Retinal pigment epithelial cell (primary cell): Measurements from ENCODE around the gene GNAI3.

ENCODE experiments used
- DNase-seq: peaks from one replicate; pipeline ENCODE4 v3.0.0-alpha.2; 2010; ENCODE audit warnings: low read depth
- H3K4me3 ChIP-seq: 2 replicates; pipeline ENCODE4 v1.5.1; 2011; ENCODE audit warnings: mild to moderate bottlenecking, low read length, control low read depth, moderate library complexity
- TF ChIP-seq, protein P1 (sequence below): conservative IDR thresholded peaks from 2 replicates; pipeline ENCODE4 v1.5.1; 2011; ENCODE audit warnings: low read depth, low read length, control low read depth, inconsistent platforms

Gene GNAI3

DNA sequence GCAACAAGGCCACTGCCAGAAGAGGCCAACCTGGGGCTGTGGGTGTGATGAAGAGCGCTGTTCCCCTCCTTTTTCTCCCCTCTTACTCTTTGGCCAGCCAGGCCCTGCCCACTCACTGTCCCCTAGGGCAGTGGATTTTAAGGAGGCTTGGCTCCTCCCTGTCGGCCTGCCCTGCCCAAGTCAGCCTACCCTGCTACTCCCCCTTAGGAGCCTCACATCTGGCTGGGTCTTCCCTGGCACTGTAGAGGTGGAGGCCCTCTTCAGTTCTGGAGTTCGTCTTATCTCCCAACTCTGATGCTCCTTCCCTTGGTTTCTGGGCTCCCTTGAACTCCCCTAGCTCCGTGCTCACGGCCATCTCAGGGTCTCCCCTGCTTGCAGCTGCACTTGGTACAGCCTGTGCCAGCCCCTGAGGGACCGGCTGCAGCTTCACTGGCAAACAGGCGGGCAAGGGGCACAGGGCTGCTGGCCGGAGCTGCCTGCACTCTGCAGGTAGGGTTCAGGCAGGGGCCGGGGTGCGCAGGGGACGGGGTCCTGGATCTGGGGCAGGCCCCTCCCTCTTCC is 75.3 kb downstream of the GNAI3 start:
- H3K4me3 ChIP-seq = peak overlapping the region; percentile 44
- no peak for DNase-seq
- TF ChIP-seq, protein P1, sequence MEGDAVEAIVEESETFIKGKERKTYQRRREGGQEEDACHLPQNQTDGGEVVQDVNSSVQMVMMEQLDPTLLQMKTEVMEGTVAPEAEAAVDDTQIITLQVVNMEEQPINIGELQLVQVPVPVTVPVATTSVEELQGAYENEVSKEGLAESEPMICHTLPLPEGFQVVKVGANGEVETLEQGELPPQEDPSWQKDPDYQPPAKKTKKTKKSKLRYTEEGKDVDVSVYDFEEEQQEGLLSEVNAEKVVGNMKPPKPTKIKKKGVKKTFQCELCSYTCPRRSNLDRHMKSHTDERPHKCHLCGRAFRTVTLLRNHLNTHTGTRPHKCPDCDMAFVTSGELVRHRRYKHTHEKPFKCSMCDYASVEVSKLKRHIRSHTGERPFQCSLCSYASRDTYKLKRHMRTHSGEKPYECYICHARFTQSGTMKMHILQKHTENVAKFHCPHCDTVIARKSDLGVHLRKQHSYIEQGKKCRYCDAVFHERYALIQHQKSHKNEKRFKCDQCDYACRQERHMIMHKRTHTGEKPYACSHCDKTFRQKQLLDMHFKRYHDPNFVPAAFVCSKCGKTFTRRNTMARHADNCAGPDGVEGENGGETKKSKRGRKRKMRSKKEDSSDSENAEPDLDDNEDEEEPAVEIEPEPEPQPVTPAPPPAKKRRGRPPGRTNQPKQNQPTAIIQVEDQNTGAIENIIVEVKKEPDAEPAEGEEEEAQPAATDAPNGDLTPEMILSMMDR = no peak

DNA sequence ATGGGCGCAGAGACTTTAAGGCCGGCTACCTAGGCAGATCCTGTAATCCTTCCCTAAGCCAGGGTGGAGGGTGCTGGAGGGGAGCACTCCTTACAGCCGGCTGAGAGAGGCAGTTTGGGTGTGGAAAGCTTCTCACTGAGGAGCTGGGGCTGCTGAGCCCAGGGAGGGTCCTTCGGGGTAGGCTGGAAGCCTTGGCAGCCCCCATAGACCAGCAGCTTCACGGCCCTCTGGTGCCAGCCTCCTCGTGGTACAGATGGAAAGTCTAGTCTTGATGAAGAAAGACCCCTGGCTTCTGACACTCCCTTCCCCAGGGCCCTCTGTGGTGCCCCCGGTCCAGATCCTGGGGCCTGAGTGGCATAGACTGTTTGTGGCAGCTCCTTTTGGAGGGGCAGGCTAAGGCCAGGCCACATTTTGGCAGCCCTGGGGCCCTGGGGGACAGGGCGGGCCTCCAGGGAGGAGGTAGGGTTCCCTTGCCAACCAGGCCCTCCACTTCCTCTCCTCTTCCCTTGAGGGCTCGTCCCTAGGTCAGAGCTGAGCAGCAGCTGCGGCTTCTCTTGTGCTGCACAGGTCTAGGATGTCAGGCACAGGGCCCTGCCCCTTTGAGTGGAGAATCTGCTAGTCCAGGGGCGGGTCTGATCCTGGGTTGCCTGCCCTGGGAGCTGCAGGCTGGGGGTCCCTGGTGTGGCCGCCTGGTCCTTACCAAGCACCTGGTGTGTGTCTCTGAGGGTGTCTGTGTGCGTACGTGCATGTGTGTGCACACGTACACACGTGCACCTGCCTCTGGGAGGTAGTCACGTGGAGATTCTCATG is 76.0 kb downstream of the GNAI3 start:
- no peak for DNase-seq
- H3K4me3 ChIP-seq = peak overlapping the region; percentile 44
- TF ChIP-seq, protein P1 = no peak

DNA sequence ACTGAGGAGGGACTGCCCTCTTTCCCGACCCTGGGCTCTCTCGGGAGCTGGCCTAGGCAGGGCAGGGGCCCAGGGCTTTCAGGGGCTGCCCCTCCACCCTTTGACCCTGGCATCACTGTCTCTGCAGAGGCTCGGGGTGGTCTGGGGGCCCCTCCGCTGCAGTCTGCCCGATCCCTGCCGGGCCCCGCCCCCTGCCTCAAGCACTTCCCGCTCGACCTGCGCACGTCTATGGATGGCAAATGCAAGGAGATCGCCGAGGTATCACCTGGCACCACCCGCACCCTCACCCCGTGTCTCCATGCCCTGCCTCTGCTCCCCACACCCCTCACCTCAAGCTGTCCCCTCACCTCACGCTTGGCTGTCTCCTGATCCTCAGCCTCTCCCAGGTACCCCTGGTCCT is 76.8 kb downstream of the GNAI3 start:
- TF ChIP-seq, protein P1 = no peak
- no peak overlapping the region for H3K4me3 ChIP-seq
- no peak for DNase-seq

DNA sequence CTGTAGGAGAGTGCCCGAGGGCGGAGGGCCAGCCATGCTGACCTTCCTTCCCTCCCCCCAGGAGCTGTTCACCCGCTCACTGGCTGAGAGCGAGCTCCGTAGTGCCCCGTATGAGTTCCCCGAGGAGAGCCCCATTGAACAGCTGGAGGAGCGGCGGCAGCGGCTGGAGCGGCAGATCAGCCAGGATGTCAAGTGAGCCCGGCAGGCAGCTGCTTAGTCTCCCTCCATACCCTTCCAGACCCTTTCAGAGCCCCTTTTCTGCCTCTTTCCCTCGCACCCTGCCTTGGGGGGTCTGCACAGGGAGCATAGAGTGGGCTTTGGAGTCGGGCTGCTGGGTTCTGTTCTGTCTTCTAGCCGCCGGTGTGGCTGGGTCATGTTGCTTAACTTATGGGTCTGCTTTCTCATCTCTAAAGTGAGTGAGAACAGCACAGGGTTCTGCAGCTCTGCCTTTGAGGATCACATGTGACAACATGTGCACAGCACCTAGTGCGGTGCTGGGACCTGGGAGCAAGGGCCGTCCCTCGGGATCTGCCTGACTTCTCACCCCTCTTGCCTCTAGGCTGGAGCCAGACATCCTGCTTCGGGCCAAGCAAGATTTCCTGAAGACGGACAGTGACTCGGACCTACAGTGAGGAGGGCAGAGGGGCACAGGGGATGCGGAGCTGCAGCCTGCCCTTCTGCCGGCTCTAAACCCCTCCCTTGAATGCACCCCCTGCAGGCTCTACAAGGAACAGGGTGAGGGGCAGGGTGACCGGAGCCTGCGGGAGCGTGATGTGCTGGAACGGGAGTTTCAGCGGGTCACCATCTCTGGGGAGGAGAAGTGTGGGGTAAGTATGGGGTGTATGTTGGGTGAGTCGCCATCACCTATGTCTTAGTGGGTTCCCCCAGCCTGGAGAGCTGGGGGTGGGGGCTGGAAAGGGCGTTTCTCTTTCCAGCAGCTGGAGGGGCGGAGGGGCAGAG is 77.5 kb downstream of the GNAI3 start:
- TF ChIP-seq, protein P1 = no peak
- no peak overlapping the region for H3K4me3 ChIP-seq
- no peak for DNase-seq

DNA sequence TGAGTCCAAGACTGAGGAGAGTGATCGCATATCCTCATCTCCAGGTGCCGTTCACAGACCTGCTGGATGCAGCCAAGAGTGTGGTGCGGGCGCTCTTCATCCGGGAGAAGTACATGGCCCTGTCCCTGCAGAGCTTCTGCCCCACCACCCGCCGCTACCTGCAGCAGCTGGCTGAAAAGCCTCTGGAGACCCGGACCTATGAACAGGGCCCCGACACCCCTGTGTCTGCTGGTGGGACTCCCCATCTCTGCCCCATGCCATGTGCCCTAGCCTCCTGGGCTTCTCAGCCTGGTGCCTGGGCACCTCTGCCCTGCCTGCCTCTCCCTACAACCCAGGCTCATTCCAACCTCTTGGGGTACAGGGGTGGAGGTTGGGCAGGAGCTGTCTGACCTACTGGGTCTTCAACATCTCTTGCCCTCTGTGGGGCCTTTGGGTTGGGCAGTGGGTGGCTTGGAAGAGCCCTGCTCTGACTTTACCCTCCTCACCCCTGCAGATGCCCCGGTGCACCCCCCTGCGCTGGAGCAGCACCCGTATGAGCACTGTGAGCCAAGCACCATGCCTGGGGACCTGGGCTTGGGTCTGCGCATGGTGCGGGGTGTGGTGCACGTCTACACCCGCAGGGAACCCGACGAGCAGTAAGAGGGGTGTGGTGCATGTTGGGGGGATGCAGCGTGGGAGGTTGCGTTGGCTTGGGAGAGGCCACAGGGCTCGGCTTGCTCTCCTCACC is 78.4 kb downstream of the GNAI3 start:
- TF ChIP-seq, protein P1 = no peak
- no peak for DNase-seq
- no peak overlapping the region for H3K4me3 ChIP-seq

DNA sequence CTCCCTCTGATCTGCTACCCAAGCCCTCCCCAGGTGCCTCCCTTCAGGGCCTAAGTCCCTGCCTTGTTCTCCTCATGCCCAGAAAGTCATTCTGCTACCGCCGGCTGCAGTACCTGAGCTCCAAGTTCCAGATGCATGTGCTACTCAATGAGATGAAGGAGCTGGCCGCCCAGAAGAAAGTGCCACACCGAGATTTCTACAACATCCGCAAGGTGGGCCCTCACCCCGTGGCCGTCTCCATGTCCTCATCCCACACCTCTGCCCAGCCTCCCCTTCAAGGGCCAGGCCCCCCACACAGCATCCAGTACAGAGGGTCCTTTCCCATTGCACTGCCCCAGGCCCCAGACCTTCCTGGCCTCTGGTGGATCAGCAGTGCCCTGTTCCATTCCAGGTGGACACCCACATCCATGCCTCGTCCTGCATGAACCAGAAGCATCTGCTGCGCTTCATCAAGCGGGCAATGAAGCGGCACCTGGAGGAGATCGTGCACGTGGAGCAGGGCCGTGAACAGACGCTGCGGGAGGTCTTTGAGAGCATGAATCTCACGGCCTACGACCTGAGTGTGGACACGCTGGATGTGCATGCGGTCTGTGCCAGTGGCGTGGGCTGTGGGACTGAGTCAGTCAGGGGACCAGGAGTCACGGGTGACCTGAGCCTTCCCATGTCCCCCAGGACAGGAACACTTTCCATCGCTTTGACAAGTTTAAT is 79.4 kb downstream of the GNAI3 start:
- TF ChIP-seq, protein P1 = no peak
- DNase-seq = no peak
- no peak overlapping the region for H3K4me3 ChIP-seq
